Measurements from ENCODE around the gene WNT3A.

Gene WNT3A

DNA sequence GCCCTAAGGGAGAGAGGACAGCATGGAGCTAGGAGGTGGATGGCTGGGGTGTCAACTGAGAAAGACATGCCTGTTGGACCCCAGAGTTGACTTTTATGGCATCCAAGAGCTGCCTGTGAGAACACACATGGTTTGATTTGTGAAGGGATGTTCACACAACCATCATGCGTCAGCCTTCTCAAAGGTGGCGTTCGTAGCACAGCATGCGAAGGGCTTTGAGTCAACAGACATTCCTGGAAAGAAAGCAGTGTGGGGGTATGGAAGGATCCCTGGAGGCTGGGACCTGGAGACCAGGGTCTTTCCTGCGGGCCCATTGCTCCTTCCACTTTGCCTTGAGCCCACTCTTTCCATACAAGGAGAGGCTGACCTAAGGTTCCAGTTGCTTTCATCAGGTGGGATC is 6.4 kb upstream of the WNT3A start:
- no peak for DNase-seq

DNA sequence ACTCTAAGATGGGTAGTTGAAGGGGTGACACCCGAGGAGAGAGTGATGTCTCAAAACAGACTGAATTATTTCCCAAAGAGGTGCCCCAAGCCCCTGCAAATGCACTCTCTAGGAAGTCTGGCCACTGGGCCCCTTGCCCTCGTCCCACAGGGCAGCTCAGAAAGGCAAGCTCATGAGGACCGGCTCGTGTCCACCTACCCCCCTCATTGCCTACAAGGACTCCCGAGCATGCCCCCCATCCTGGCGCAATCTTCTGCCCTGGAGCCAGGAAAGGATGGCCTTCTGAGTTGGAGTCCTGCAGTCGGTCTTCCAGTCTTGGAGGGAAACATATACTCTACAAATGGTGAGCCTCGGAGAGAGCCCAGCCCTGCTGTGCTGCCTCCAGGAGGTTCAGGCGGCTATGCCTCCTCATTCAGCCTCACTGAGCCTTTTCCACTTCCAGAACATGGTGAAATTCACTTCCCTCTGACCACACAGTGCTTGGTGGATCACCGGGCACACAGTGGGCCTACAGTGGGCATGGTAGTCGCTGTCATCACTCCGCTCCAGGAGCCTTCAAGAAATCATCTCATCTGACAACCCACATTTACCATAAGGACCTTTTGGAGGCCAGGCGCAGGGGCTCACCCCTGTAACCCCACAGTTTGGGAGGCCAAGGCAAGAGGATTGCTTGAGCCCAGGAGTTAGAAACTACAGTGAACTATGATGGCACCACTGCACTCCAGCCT is 5.8 kb upstream of the WNT3A start:
- no peak for DNase-seq

DNA sequence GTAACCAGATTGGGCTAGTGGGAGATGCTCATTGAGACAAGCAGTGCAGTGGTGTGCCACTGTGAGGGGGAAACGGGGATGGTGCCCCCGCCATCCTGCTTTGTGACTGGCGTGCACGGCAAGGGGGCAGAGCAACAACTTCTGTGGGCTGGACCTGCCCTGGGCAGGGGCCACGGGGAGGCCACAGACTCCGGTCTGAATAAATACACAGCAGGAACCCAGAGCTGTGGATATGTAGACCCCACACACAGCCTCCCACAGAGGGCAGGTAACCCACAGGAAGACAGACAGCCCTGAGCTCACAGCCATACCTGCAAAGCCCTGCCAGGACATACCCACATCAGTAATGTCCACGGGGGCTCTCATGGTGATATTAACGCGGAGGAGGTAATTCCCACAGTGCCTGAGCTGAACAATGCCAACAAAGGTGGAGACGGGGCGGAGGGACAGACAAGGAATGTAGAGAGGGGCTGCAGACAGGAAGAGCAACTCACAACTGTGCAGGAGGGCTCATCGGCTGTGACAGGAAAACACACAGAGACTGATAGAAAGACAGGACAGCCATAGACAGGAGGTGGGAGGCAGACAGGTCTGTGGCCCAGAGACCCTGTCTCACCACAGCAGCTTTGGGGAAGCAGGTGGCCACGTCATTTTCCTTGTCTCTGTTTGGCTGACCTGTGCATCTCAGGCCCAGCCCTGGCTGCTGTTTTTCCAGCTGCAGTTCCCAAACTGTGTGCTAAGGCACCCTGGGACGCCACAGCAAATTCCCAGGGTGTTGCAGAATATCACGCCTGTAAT is 4.9 kb upstream of the WNT3A start:
- DNase-seq, result no peak

DNA sequence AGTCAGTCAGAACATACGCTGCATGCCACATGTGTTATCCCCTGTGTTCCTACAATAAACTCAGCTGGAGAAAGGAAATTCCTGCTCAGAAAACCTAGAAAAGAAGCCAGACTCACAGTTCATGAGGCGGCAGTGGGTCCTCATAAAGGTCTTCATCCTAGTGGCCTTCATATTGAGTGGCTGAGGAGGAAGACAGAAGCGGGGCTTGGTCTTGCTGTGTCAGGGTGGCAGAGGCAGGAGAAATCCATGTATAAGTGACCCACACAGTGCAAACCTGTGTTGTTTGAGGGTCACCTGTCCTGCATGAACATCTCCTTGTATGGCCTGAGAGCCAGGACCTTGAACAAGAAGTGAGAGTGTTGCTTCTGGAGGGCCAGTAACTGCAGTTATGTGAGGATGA is 4.0 kb upstream of the WNT3A start:
- no peak for DNase-seq

DNA sequence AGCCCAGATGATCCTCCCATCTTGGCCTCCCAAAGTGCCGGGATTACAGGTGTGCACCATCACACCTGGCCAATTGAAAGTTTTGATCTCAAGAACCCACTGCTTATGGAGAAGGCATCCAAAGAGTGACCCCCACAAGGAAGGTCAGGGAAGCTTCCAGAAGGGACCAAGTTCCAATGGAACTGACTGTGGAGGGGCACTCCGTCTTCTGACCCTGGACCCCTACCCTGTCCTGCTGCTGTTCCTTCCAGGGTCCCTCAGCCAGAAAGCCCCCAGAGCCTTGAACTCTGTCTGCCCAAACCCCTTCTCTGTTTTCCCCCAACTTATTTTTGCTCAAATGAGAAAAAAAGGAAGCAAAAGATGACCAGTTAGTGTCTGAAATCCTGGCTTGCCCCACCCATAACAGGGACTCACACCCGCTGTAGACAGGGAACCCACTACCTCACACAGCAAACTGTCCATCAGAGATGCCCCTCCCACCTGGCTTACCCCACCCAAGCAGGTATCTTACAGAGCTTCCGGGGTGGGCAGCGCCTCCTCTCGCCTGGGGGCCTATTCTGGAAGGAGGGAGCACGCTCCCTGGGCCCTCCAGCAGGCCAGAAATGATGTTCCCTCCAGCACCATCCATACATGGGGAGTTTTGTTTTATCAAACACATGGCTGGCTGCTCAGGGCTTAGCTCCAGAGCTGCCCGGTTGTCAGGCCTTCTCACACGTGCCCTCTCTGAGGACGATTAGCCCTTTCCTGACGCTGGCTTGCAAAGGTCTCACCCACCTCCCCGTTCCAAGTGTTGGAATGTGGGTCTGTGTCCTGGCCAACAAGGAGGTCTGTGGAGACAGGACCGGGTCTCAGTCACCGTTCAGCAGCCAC is 3.1 kb upstream of the WNT3A start:
- no peak for DNase-seq

DNA sequence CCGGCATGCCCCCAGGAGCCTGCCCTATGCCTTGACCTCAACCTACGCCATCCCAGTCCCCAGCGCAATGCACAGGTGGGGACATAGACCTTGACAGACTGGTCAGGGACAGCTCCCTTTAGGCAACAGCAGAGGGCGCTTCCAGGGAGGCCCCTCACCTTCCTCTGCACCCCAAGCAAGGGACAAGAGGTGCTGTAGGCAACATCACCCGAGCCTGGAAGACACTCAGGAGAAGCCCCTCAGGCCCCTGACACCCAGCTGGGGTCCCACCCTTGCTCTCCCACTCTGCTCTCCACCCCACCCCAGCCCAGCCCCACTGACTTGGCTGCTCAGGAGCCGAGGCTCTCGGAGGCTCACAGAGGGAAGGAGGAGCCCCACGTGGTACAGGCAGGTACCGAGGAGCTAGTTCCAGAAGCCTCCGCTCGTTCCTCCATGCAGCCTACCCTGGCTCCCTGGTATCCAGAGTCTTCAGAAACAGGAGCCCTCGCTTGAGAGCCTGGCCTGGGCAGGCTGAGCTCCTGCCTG is 2.4 kb upstream of the WNT3A start:
- no peak for DNase-seq

DNA sequence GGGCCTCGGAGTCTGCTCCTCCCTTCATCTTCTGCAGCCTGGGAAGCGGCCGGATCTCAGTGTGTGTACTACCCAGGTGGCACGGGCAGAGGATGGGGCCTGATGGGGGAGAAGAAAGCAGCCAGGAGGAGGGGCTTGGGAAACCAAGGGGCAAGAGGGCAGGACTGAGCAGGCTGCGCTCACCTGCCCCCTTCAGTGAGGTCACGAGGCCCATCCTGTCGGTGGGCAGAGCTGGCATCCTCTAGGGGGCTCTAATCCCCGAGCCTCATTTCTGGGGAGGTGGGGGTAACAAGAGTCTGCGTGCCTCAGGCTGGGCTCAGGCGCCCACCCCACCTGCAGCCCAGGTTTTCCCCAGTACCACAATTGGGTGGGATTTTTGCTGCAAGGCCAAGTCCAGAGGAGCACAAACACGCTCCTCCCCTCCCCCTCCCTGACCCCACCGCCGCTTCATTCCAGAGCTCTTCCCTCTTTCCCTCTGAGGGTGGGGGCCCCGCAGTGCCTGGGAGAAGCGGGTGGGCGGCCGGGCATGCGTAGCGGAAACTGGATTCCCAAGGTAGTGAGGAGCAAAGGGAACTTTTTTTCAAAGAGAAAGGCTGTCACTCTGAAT is 1.8 kb upstream of the WNT3A start:
- no peak for DNase-seq

DNA sequence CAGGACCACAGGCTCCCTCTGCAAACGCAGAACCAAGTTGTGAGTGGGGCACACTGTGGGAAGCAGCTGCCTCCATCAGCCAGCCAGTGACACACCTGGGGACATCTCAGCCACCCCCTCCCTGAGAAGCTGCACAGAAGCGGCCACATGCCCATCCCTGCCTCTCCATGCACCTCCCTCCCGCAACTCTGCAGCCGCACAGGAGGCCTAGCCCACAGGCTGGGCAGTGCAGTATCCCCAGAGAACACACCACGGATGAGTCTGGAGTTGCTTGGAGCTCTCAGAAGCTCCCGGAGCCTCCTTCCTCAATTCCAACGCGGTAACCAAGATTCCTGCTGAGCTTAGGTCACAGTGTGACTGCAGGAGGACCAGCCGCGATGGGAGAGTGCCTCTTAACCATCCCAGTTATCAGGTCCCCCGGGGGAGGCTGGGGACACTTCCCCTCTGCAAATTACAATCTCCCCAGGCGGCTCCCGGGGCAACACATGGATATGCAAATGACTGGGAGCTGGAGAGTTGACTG is 1.2 kb upstream of the WNT3A start:
- DNase-seq, result no peak

DNA sequence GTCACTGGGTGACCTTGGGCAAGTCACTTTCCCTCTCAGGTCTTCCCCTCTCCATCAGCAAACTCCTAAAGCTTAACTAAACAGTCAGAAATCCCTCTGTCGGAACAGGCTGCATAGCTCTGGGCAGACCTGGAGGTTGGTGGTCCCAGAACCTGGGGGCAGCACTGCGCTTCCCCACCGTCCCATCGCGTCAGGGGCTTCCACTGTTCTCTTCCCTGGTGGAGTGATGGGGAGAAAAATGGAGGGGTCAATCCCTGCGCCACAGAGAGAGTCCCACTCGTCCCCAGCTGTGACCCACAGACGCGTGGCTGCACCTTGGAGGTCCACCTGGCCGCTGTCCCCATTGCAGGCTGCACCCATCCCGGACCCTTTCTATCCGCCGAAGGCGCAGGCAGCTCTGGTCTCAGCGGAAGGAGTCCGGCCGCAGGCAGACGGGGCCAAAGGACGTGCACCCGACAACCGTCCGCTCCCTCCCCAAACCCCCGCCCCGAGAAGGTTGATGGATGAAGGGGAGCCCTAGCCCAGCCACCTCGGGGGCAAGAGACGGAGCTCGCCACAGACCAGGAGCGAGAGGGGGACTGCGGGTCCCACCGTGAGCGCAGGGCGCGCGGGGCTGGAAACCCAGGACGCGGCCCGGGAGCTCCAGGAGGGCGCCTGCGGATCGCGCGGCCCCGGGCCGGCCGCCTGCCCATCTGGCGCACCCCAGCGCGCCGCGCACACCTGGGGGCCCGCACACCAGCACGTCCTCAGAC is 588 bp upstream of the WNT3A start:
- no peak for DNase-seq

DNA sequence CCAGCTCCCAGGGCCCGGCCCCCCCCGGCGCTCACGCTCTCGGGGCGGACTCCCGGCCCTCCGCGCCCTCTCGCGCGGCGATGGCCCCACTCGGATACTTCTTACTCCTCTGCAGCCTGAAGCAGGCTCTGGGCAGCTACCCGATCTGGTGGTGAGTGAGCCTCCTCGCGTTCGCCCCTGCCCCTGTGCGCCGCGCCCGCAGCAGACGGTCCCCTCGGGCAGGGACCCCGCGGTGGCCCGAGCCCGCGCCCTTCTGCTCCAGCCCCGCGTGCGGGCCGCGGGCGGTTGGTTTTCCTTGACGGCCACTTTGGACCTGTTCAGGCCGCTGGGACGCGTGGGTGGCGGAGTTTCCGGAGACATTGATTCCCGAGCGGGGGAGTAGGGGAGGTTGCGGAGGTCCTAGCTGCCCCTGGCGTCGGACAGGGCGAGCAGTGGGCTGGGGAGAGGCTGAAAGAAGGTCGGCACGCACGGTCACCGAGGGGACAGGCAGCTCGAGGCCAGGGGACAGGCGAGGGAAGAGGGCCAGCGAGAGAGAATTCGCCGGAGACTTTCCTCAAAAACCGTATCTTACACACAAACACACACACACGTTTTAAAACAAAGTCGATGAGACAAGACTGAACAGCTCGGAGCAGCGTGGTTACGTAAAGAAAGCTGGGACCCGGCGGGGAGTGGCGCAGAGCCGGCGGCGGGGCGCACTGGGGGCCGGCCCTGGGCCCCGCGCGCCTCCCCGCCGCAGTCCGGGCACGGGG is 427 bp downstream of the WNT3A start:
- DNase-seq, result no peak

DNA sequence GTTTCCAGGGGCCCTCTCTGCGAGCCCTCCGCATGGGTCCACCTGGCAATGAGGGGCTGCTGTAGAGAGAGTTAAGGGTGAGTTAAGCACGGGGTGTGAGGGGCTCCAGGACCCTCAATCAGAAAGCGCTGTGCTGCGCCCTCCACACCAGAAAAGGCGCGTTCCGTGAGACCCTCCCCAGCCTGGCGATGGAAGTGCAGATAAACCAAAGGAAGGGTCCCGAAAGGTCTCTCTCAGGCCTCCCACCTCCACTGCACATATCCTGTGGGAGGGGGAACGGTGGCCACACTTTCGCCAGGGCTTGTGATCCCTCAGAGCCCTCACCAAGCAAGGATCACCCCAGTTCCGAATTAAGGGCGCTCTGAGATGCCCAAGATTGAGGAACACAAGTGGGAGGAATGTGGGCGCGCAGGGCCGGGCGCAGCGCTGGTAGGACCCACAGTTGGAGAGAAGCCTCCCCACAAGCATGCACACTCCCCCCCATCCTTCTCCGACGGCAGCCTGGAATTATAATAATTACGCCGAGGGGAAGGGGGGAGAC is 1.1 kb downstream of the WNT3A start:
- no peak for DNase-seq

DNA sequence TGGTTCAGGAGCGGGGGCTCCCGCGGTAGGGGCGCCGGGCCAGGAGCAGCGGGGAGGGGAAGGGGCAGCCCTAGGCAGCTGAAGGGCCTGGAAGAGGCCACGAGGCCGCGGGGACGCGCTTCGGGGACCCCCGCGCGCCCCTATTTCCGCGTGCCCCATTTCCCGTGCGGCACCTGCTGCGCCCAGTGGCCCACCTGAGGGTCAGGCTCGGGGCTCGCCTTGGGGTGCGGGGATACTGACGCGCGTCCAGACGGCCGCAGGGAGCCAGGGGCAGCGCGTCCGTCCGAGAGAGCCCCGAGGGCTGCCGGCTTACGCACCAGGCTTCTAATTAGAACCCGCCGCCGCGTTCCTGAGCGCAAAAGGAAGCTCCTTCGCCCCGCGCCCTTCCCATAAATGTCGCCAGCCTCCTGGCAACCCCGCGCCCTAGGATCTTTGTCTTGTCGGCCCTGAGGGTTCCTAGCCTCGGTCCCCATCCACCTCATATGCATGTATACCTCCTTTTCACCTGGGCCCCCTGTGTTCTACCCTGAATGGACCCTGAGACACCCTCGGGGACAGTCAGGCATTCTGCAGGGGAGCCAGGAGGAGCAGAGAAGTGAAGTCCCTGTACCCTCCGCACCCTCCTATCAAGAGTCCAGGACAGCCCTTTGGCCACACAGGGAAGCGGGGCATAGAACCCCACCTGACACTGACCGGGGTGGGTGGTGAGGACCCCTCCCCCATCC is 1.8 kb downstream of the WNT3A start:
- DNase-seq, result no peak

DNA sequence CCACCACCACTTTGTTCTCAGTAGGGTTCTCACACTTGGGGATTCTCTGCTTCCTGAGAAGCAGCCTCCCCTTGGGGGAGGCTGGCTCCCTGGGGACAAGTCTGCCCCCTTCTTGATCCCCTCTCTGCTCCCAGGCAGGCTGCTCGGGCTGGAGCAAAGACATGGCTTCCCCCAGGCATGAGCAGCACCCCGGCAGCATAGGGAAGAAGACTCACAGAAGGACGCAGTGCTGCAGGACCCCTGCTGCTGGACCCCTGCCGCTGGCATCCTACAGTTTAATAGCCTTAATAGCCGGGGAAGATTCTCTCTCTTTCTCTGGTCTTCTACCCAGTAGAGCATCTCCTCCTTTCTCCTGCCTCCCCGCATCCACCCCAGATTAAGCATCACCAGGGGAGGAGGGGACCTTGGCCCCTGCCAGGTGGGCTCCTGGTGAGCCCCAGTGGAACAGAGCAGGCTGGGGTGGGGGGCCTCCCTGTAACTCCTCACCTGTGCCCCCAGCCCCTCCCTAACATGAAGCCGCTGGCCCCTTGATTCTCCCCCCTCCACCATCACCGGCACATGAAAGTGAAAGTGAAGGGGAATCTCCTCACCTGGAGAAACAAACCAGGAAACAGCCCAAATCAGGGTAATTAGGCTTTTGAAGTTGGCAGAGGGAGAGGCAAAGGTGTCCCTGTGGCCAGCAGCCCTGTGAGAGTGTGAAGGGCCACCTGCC is 2.5 kb downstream of the WNT3A start:
- no peak for DNase-seq

DNA sequence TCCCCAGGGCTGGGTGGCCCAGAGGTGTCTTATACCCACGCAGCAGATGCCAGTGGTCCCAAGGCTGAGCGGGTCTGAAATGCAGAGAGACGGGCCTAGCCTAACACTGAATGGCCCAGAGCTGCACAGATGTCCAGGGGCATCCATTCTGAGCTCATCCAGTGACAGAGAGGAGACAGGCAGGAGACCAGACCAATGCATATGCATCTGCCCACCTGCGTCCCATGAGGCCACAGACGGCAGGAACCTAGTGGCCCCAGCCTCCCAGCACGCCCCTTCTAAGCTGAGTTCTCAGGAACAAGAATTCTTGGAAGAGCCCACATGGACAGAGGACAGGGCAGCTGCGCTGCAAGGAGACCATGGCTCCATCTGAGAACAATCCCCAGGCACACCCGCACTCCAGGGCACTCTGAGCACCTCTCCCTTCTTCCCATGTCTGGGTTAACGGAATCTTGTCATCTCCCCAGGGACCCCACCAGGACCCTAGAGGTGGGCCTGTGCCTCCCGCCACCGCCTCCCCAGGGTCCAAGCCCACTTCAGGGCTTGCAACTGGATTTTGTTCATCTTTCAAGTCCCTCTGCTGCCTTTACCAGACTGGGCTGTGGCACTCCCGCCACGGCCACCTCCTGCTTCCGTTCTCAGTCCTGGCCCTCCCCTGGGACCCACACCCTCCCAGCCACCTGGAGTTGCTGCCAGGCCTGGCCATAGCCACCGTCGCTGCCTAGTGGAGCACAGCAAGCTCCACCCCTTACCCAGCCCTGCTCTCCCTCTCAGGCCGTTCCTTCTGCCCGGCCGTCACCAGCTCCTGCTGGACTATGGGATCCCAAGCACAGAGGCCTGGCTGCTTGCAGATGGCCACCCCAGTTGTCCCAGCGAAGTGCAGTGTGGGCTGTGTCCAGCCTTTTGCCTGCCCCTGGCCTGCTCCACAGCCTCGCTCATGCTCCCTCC is 3.3 kb downstream of the WNT3A start:
- DNase-seq, result no peak

DNA sequence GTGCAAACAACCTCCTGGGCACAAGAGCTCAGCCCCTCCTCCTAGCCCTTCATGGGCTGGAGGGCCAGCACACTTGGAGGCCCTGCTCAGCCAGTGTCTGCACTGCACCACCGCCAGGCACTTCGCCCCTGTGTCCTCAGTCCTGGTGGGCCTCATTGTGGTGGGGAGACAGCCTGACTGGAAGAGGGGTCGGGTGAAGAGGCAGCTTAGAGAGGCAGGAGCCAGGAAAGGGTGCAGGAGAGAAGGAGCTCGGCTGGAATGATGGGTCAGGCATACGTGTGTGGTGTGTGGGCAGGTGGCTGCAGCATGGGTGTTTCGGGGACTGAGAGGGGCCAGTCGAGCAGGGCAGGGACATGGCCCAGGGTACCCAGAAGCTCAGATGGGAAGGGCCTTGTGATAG is 4.1 kb downstream of the WNT3A start:
- no peak for DNase-seq

DNA sequence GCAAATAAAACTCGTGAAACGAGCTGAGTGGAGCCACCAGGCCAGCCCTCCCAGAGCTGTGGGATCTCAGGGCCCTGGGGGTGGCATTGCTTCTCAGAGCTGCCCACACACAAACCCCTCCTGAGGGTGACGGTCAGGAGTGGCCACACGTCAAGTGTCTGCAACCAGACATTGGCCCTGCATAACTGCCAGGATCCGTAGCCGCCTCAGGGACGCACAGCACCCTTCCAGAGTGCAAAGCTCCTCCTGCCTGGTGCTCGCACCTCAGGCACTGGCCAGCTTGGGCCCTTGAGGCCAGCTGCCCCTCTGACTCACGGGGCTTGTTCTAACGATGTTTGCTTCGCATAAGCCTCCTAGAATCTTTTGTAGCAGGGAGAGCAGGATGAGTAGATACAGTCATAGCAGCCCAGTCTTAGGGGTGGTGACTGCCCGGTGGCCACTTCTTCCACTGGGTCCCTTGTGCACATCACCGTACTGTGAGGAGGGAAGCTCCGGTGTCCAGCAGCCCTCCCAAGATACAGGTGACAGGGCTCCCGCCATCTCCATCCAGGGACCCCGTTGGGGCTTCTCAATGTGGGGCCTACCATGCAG is 5.0 kb downstream of the WNT3A start:
- DNase-seq, result no peak

DNA sequence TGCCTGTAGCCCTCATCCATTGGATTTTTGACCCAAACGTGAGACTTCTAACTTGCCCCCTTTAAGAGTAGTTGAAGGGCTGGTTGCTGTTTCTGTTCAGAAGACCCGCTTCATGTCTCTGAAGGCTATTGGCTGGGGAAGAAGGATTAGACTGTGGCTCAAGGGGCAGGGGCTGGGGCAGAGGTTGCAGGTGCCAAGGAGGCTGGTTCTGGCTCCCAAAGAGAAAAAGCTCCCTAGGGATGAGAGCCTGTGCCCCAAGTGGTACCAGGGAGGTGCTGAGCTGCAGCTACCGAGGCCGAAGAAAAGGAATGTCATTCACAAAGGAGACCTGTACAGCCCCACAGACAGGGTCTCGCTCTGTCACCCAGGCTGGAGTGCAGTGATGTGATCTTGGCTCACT is 5.8 kb downstream of the WNT3A start:
- no peak for DNase-seq

Measured in cortex of kidney (tissue), 1 donor.